LoVo (cell line): ENCODE results near the gene SCAF4.
A peak's percentile ranks its signal among the peaks of the same experiment; 100 is the strongest.
"Not testable (repeated sequence)": the region's sequence is repeated elsewhere in the genome, so short reads cannot be mapped to it uniquely, and the experiment has no call there.

Experiments used
- DNase-seq: peaks from one replicate; pipeline ENCODE4 v3.0.0-alpha.2; 2016; ENCODE audit warnings: low spot score

SCAF4 gene

GRCh38 chr21:31647650-31648049 is 84.3 kb downstream of the SCAF4 start:
- no peak for DNase-seq

GRCh38 chr21:31644643-31645042 is 87.3 kb downstream of the SCAF4 start:
- DNase-seq = peak; percentile 19

- no peak for DNase-seq
Observed at GRCh38 chr21:31641416-31641922, 90.4 kb downstream of the SCAF4 start.

GRCh38 chr21:31636874-31637273 is 95.0 kb downstream of the SCAF4 start:
- DNase-seq = no peak

- no peak for DNase-seq
Observed at GRCh38 chr21:31634993-31635392, 96.9 kb downstream of the SCAF4 start.

GRCh38 chr21:31631881-31632280 is 100.0 kb downstream of the SCAF4 start:
- not testable (repeated sequence) for DNase-seq

- DNase-seq = peak; percentile 80
Observed at GRCh38 chr21:31629972-31630711, 101.8 kb downstream of the SCAF4 start.

- DNase-seq = no peak
Observed at GRCh38 chr21:31624961-31625491, 106.9 kb downstream of the SCAF4 start.

GRCh38 chr21:31624181-31624580 is 107.7 kb downstream of the SCAF4 start:
- DNase-seq = no peak

- no peak for DNase-seq
Observed at GRCh38 chr21:31623664-31624063, 108.3 kb downstream of the SCAF4 start.

- no peak for DNase-seq
Observed at GRCh38 chr21:31622397-31622796, 109.5 kb downstream of the SCAF4 start.
